ENCODE results near the gene PDPR.

- TF ChIP-seq TAF1 (IDR thresholded peaks at IDR 0.05; ENCODE audit: borderline replicate concordance, low read depth, low read length) (no peak), POLR2A (IDR thresholded peaks at IDR 0.05; ENCODE audit: low read depth, low read length) (no peak)
These were observed 47.2 kb downstream of the PDPR start for GRCh38 chr16:70161350-70161749.

All from GM12892 (cell line).